HCT116 (cell line): Measurements from ENCODE around the gene LGI1. TPM values are rescaled to one million over a fixed set of nuclear protein-coding genes. Genes with fewer than 3 reads are reported as not detected.

Source experiments
- ATAC-seq: fragments of 200-7000 bp; cut with Tn5 transposase; 2 replicates; pipeline ENCODE4 v1.9.1; 2020; ENCODE audit warnings: mild to moderate bottlenecking, moderate library complexity
- BruUV-seq: library from RNA; stranded (reverse); fragments of 400-500 nt; replicated peaks from 2 replicates; lab custom pipeline; 2021; lab: Mats Ljungman, UMichigan
- CTCF ChIA-PET: fragments of 300-600 bp; sonication (Branson Sonifier 250); formaldehyde crosslinking; loops from one replicate; lab custom pipeline; 2021; ENCODE audit warnings: antibody characterized with exemption; lab: Charles Lee
- POLR2A ChIA-PET: fragments of 300-600, 350-600 bp; sonication (Branson Sonifier 250); formaldehyde crosslinking; loops from one replicate; lab custom pipeline; 2021; ENCODE audit warnings: antibody characterized with exemption; lab: Charles Lee
- RAD21 ChIA-PET, 2 experiments: fragments of 300-600 bp; sonication (Branson Sonifier 250); formaldehyde crosslinking; loops; one replicate each; lab custom pipeline; 2023; ENCODE audit warnings: low total read pairs in 2 of 2; ENCODE audit not compliant: uncharacterized antibody in 2 of 2, unreplicated experiment in 2 of 2, low non-redundant PET in 1 of 2; lab: Charles Lee
- DNase-seq: peaks from one replicate; pipeline ENCODE4 v3.0.0-alpha.2; 2010; ENCODE audit warnings: low read depth, low spot score
- H2AFZ ChIP-seq: fragments of 200-600 bp; shearing (Covaris generic), sonication (generic); 2 replicates; pipeline ENCODE4 v1.6.1; 2017; ENCODE audit warnings: low read depth, mixed run types, mixed read lengths, antibody characterized with exemption, low read length; ENCODE audit not compliant: poor library complexity, severe bottlenecking
- H3K27ac ChIP-seq: 2 replicates; pipeline ENCODE4 v1.5.1; 2012; ENCODE audit warnings: low read depth, low read length
- H3K27me3 ChIP-seq: fragments of 200-600 bp; sonication (generic); 2 replicates; pipeline ENCODE4 v1.6.1; 2016; ENCODE audit warnings: mixed run types, low read length, mixed read lengths; ENCODE audit not compliant: insufficient read depth
- H3K36me3 ChIP-seq, 2 experiments: fragments of 200-500 bp in 1 of 2; fragments of 200-600 bp in 1 of 2; sonication (Bioruptor generic) in 1 of 2; sonication (generic) in 1 of 2; 2 replicates each; pipeline versions ENCODE4 v1.5.1 to v1.6.1; 2014 to 2016; ENCODE audit warnings: low read length in 2 of 2, inconsistent platforms in 1 of 2, mixed read lengths in 1 of 2, mixed run types in 1 of 2; ENCODE audit not compliant: insufficient read depth in 2 of 2, control insufficient read depth in 1 of 2
- H3K4me1 ChIP-seq, 2 experiments: fragments of 200-600 bp in 1 of 2; sonication (generic) in 1 of 2; 2 replicates each; pipeline versions ENCODE4 v1.5.1 to v1.6.1; 2012 to 2017; ENCODE audit warnings: low read length in 2 of 2, inconsistent platforms in 1 of 2, mild to moderate bottlenecking in 1 of 2, mixed read lengths in 1 of 2, mixed run types in 1 of 2, moderate library complexity in 1 of 2; ENCODE audit not compliant: insufficient read depth in 2 of 2, control insufficient read depth in 1 of 2
- H3K4me2 ChIP-seq: fragments of 200-600 bp; sonication (generic); 2 replicates; pipeline ENCODE4 v1.6.1; 2017; ENCODE audit warnings: mixed run types, low read length, mixed read lengths
- H3K4me3 ChIP-seq, 2 experiments: fragments of 200-600 bp in 1 of 2; sonication (generic) in 1 of 2; replicated peaks in 1 of 2; 2 replicates each; pipeline ENCODE4 v1.5.1; 2011 to 2016; ENCODE audit warnings: low read length in 2 of 2, control low read depth in 1 of 2, low read depth in 1 of 2, mild to moderate bottlenecking in 1 of 2, mixed read lengths in 1 of 2, mixed run types in 1 of 2
- H3K79me2 ChIP-seq: fragments of 200-600 bp; sonication (generic); 2 replicates; pipeline ENCODE4 v1.6.1; 2017; ENCODE audit warnings: mild to moderate bottlenecking, mixed run types, low read length, moderate library complexity, mixed read lengths; ENCODE audit not compliant: insufficient read depth
- H3K9ac ChIP-seq: fragments of 200-600 bp; sonication (generic); 2 replicates; pipeline ENCODE4 v1.6.1; 2016; ENCODE audit warnings: low read length, mixed read lengths
- H3K9me2 ChIP-seq: fragments of 200-600 bp; sonication (generic), shearing (Covaris generic); 2 replicates; pipeline ENCODE4 v1.6.1; 2017; ENCODE audit warnings: mixed run types, mild to moderate bottlenecking, moderate library complexity; ENCODE audit not compliant: insufficient read depth
- H3K9me3 ChIP-seq, 2 experiments: fragments of 200-500 bp in 1 of 2; fragments of 200-600 bp in 1 of 2; sonication (Bioruptor generic) in 1 of 2; sonication (generic) in 1 of 2; 2 replicates each; pipeline ENCODE4 v1.6.1; 2014 to 2017; ENCODE audit warnings: low read length in 2 of 2, mixed read lengths in 2 of 2, inconsistent platforms in 1 of 2, low read depth in 1 of 2, mild to moderate bottlenecking in 1 of 2, mixed run types in 1 of 2, moderate library complexity in 1 of 2; ENCODE audit not compliant: control insufficient read depth in 1 of 2, insufficient read depth in 1 of 2
- H4K20me1 ChIP-seq: fragments of 200-600 bp; sonication (generic), shearing (Covaris generic); 2 replicates; pipeline ENCODE4 v1.6.1; 2017; ENCODE audit warnings: mixed run types, mild to moderate bottlenecking, moderate library complexity; ENCODE audit not compliant: insufficient read depth
- EZH2 ChIP-seq: fragments of 200-600 bp; sonication (generic); IDR thresholded peaks from 2 replicates; pipeline ENCODE4 v1.6.1; 2017; ENCODE audit warnings: antibody characterized with exemption, mixed run types
- FOSL1 ChIP-seq: IDR thresholded peaks from 2 replicates; pipeline ENCODE4 v1.6.1; 2012; ENCODE audit warnings: low read depth
- SIN3A ChIP-seq: IDR thresholded peaks from 2 replicates; pipeline ENCODE4 v1.6.1; 2012; ENCODE audit warnings: low read depth
- SRF ChIP-seq: IDR thresholded peaks from 2 replicates; pipeline ENCODE4 v1.6.1; 2012; ENCODE audit warnings: low read depth
- TCF7L2 ChIP-seq: IDR thresholded peaks from 2 replicates; pipeline ENCODE4 v1.7.0; 2011; ENCODE audit warnings: borderline replicate concordance, inconsistent platforms; ENCODE audit not compliant: insufficient read depth, insufficient read length; ENCODE audit errors: extremely low read depth
- YY1 ChIP-seq: IDR thresholded peaks from 2 replicates; pipeline ENCODE4 v1.6.1; 2011; ENCODE audit warnings: low read length, low read depth, moderate library complexity, mild to moderate bottlenecking; ENCODE audit not compliant: insufficient replicate concordance; ENCODE audit errors: extremely low read depth
- ZBTB33 ChIP-seq: IDR thresholded peaks from 2 replicates; pipeline ENCODE4 v1.6.1; 2011; ENCODE audit warnings: mild to moderate bottlenecking, low read length, moderate library complexity; ENCODE audit not compliant: insufficient replicate concordance; ENCODE audit errors: extremely low read depth
- ZNF274 ChIP-seq: fragments of 200-500 bp; sonication (Bioruptor generic); IDR thresholded peaks from 2 replicates; pipeline ENCODE4 v1.6.1; 2014; ENCODE audit warnings: mild to moderate bottlenecking, low read depth, low read length, inconsistent platforms
- intact Hi-C: fragments of 100-400 bp; cut with micrococcal nuclease; formaldehyde crosslinking; loops from 2 replicates; pipeline ENCODE4 v1.10.0; 2022
- total RNA-seq: library from RNA; stranded (reverse); gene quantifications from one replicate; pipeline ENCODE4 v1.2.1, GENCODE V29; 2021; ENCODE audit not compliant: unreplicated experiment

The LGI1 gene
- total RNA-seq, 1 experiment from 2014 or later, result not detected

GRCh38 chr10:93741367-93741766 lies 16.4 kb upstream of the LGI1 start:
- no peaks in the 10 kb centered on the region for H3K79me2 ChIP-seq
- H3K9ac ChIP-seq, result no peak overlapping the region
- no peak overlapping the region for H2AFZ ChIP-seq
- H3K4me2 ChIP-seq, result no peak overlapping the region
- RAD21 ChIA-PET, result no interaction called here
- H3K9me3 ChIP-seq, result no peaks in the 10 kb centered on the region
- ATAC-seq, result no peak
- no peaks in the 10 kb centered on the region for H3K9me2 ChIP-seq
- no peak overlapping the region for H3K4me3 ChIP-seq
- TF ChIP-seq YY1, result no peak
- TF ChIP-seq FOSL1, result no peak
- TF ChIP-seq EZH2, result no peak
- TF ChIP-seq TCF7L2, result no peak
- TF ChIP-seq ZBTB33, result no peak
- no peak for TF ChIP-seq SIN3A
- TF ChIP-seq ZNF274, result no peak
- TF ChIP-seq SRF, result no peak
- TF ChIP-seq, all 23 proteins: peak for 0
- ChIA-PET POLR2A (no interaction called here), CTCF (no interaction called here)
- Histone ChIP-seq H3K36me3 (no peaks in the 10 kb centered on the region), H4K20me1 (no peaks in the 10 kb centered on the region), H3K4me1 (peaks cover 0 to 5% of the 10 kb centered on the region in 2 experiments; a peak in 1 of 4 replicates), H3K27me3 (no peaks in the 10 kb centered on the region), H3K27ac (no peak overlapping the region)
- no TSS peak for BruUV-seq
- intact Hi-C loops, result no loop called here
- DNase-seq, result no peak
